GM12873 (cell line): ENCODE data around the gene KLHL20.

Source experiments
- TF ChIP-seq, protein P1 (sequence below): IDR thresholded peaks from 2 replicates; pipeline ENCODE4 v1.5.1; 2012; ENCODE audit warnings: low read depth, mild to moderate bottlenecking, moderate library complexity, low read length, control low read depth; ENCODE audit not compliant: insufficient read depth; ENCODE audit errors: missing control alignments

Gene KLHL20

GRCh38 chr1:173742203-173742886, 27.6 kb downstream of the KLHL20 start:
- TF ChIP-seq, protein P1, sequence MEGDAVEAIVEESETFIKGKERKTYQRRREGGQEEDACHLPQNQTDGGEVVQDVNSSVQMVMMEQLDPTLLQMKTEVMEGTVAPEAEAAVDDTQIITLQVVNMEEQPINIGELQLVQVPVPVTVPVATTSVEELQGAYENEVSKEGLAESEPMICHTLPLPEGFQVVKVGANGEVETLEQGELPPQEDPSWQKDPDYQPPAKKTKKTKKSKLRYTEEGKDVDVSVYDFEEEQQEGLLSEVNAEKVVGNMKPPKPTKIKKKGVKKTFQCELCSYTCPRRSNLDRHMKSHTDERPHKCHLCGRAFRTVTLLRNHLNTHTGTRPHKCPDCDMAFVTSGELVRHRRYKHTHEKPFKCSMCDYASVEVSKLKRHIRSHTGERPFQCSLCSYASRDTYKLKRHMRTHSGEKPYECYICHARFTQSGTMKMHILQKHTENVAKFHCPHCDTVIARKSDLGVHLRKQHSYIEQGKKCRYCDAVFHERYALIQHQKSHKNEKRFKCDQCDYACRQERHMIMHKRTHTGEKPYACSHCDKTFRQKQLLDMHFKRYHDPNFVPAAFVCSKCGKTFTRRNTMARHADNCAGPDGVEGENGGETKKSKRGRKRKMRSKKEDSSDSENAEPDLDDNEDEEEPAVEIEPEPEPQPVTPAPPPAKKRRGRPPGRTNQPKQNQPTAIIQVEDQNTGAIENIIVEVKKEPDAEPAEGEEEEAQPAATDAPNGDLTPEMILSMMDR, result no peak

DNA sequence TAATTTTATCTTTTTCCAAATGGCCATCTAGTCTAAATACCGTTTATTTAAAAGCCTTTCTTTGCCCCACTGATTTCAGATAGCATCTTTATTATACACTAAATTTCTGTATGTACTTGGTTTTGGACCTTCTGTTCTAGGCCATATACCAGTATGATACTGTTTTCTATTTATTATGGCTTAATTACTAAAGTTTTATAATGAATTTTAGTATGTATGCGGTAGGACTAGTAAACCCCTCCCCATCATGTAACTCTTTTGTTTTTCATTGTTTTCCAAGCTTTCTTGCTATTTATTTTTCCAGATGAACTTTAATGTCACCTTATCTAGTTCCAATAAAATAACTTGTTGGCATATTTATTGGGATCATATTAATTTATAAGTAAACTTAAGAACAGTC, 29.9 kb downstream of the KLHL20 start:
- TF ChIP-seq, protein P1, result no peak

- TF ChIP-seq, protein P1, result no peak
Measured at GRCh38 chr1:173749137-173749536, 34.4 kb downstream of the KLHL20 start.

GRCh38 chr1:173753830-173754229, 39.0 kb downstream of the KLHL20 start:
- TF ChIP-seq, protein P1, result no peak

DNA sequence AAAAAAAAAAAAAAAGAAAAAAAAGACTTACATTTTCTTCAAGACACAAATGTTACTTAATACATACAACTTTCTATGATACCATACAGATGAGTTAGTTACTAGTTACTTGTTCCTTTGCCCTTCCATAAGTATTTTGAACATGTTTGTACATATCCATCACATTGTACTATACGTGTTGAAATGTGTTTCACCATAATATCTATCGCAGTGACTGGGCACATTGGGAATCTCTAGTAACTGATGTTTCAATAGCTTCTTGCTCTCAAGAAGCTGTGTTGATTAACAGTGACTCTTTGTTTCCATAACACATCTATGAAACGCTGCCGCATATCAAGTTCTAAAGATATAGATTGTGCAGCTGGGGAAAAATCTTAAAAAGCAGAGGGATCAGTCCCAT, 42.9 kb downstream of the KLHL20 start:
- TF ChIP-seq, protein P1, result no peak

DNA sequence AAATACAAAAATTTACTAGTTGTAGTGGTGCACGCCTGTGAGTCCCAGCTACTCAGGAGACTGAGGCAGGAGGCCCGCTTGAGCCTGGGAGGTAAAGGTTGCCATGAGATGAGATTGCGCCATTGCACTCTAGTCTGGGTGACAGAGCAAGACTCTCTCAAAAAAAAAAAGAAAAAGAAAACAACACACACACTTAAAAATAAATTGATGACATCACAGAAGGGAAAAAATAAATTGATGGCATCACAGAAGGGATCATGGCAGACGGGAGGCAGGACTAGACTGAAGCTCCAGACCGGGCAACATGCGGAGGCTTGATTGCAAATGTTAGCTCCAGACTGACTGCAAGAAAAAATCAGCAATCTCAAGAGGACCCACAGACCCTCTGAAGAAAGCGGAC, 43.3 kb downstream of the KLHL20 start:
- TF ChIP-seq, protein P1, result no peak

DNA sequence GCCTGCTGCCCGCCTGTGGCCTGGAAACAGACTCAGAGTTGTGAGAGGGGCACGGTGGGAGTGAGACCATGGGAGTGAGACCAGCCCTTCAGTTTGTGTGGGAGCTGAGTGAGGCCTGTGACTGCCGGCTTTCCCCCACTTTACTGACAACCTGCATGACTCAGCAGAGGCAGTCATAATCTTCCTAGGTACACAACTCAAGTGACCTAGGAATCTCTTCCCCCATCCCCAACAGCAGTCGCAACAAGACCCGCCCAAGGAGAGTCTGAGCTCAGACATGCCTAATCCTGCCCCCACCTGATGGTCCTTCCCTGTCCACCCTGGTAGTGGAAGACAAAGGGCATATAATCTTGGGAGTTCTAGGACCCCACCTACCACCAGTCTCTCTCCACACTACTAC, 44.2 kb downstream of the KLHL20 start:
- TF ChIP-seq, protein P1, result no peak

GRCh38 chr1:173768206-173768605, 53.4 kb downstream of the KLHL20 start:
- TF ChIP-seq, protein P1, result no peak
